Daoy (cell line): ENCODE results near the gene NKX2-4. TPM values are rescaled to one million over a fixed set of nuclear protein-coding genes. Genes with fewer than 3 reads are reported as not detected.

Experiments used
- DNase-seq: peaks from one replicate; pipeline ENCODE4 v3.0.0-alpha.2; 2015; ENCODE audit warnings: low read depth
- total RNA-seq: library from RNA; depleted of rRNA; stranded (reverse); fragments of >200 nt; shearing (Covaris generic); gene quantifications from 2 replicates; pipeline ENCODE4 v1.2.3, GENCODE V29; 2014; rRNA removed

Gene NKX2-4
- total RNA-seq, 1 experiment from 2014 or later: 7.3 TPM

DNA sequence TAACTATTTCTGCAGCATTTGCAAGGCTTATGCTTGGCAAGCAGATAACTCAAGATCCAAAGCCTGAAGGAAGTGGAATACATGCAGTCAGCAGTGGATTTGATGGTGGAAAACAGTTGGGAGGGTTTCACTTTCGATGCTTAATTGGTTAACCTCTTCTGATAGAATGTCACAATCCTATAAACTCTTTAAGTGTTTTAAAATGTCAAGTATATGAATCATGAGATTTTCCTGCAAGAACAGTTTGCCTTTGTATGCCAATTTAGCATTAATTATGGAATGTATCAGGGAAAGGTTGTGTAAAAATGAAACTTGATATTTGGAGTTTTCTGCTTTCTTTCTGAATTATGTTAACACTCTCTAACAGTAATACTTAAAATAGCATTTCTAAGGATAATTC lies 36.6 kb downstream of the NKX2-4 start:
- DNase-seq: no peak

DNA sequence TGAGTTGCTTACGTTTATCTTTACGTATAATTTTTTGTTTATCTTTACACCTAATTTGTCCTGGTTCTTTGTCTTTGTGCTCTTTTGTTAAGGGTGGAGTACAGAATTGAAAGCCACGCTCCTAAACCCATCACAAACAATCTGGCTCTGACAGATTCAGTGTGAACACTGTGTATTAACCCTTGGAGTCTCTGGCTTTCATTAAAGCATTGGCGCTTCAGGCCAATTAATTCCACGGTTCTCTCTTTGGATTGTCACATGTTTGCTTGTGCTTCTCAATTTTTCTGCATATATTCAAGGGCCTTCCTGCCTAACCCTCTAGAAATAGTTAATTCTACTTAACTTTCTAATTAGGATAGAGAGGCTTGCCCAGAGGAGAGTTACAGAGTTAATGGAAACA lies 38.6 kb downstream of the NKX2-4 start:
- no peak for DNase-seq

DNA sequence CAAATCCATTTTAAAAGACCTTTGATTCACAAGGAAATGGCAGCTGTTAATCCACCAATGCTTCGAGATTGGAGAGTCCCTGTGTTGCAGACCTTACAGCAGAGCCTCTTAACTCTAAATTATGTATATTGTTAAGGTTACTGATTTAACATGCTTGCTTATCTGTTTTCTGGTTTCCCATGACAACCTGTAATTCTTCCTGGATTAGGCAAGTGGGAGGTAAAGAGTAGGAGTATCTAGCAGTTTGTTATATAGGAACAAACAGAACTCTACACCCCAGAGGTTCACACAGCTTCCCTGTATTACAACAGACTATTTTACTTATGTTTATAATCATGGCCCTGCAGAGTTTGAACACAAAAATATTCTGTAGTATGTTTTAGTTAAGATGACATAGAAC lies 39.5 kb downstream of the NKX2-4 start:
- DNase-seq: no peak

DNA sequence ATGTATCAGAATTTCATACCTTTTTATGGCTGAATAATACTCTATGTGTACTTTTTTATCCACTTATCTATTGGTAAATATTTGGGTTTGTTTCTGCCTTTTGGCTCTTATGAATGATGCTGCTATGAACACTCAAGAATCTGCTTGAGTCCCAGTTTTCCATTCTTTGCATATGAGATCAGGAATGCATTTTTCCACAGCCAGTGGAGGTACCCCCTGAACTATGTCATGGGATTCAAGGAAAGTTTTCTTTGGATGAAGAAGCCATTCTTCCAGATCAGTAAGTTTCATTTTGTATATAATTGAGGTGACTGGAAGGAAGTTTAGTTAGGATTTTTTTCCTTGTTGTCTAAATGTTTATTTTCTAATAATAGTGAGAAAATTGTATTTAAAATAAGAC lies 40.9 kb downstream of the NKX2-4 start:
- DNase-seq: no peak

DNA sequence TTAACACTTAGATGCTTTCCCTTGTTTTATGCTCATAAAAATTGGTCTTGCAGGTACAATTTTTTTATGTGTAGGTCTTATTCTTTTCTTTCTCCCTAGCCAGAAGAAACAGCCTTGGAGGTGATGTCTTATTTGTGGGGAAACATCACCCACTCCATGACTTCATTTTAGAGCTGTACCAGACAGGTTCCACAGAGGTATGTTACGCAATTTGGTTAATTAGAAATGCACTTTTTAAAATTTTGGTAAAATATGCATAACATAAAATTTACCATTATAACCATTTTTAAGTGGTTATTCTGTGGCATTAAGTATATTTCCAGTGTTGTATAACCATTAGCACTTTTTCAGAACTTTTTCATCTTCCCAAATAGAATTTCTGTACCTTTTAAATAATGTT lies 41.3 kb downstream of the NKX2-4 start:
- no peak for DNase-seq

DNA sequence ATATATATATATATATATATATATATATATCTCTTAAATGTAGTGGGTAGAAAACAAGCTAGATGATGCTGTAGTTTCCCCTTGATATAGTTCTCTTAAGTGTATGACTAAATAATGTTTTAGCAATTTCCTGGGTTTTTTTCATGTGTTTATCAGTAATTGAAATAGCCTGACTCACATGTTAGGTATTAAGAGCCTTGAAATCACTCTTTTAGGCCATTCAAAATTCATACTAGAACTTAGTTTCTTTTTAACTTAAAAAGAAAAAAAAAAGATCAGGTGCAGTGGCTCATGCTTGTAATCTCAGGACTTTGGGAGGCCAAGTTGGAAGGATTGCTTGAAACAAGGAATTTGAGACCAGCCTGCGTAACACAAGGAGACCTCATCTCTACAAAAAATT lies 44.1 kb downstream of the NKX2-4 start:
- DNase-seq: no peak

DNA sequence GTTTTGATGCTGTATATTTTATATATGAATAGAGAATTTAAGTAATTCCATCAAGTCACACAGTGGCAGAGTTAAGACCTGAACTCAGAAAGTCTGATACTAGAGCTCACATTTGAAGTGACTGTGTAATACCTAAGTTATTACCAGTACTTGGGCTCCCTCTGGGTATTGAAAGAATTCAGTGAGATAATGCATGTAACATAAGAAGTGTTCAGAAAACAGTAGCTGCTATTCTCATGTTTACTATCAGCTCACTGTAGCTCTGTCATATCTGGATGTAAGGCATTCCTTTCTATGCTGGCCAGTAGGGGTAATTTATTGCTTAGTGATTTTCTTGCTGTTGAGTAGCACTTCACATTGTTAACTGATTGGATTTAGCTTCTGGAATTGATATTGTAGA lies 44.6 kb downstream of the NKX2-4 start:
- no peak for DNase-seq

Other genes starting within 250 kb of the NKX2-4 start
- gene XRN2, start 94.2 kb downstream of the NKX2-4 start, total RNA-seq: 91.5 and 97.2 TPM in 2 replicates
- 1.4 and 3.7 TPM in 2 replicates for gene NKX2-2, start 116.5 kb upstream of the NKX2-4 start, total RNA-seq